GM23338 (cell line): ENCODE measurements around the gene KLK10. TPM values are rescaled to one million over a fixed set of nuclear protein-coding genes. Genes with fewer than 3 reads are reported as not detected.

Source experiments
- ATAC-seq: fragments of 200-7000 bp; cut with Tn5 transposase; 3 replicates; pipeline ENCODE4 v1.9.1; 2020
- DNase-seq: peaks from one replicate; pipeline ENCODE4 v3.0.0-alpha.2; 2015; ENCODE audit warnings: low spot score
- H2AFZ ChIP-seq: fragments of 200-600 bp; sonication (generic); 2 replicates; pipeline ENCODE4 v1.8.0; 2016; ENCODE audit warnings: antibody characterized with exemption, mild to moderate bottlenecking, moderate library complexity
- H3F3A ChIP-seq: fragments of 200-600 bp; sonication (generic); replicated peaks from 2 replicates; pipeline ENCODE4 v1.8.0; 2017; ENCODE audit warnings: antibody characterized with exemption, mixed run types, low read depth
- H3K27ac ChIP-seq: fragments of 200-600 bp; sonication (generic); 2 replicates; pipeline ENCODE4 v1.6.1; 2016; ENCODE audit warnings: low read depth
- H3K27me3 ChIP-seq: fragments of 200-600 bp; sonication (generic); 2 replicates; pipeline ENCODE4 v1.8.0; 2016; ENCODE audit warnings: mild to moderate bottlenecking, mixed run types, moderate library complexity; ENCODE audit not compliant: insufficient read depth
- H3K36me3 ChIP-seq: fragments of 200-600 bp; sonication (generic); 2 replicates; pipeline ENCODE4 v1.8.0; 2016; ENCODE audit warnings: mild to moderate bottlenecking; ENCODE audit not compliant: insufficient read depth
- H3K4me1 ChIP-seq: fragments of 200-600 bp; sonication (generic); 2 replicates; pipeline ENCODE4 v1.8.0; 2016; ENCODE audit warnings: mild to moderate bottlenecking, moderate library complexity; ENCODE audit not compliant: insufficient read depth
- H3K4me2 ChIP-seq: fragments of 200-600 bp; sonication (generic); 2 replicates; pipeline ENCODE4 v1.7.1; 2017; ENCODE audit warnings: mixed run types
- H3K4me3 ChIP-seq: fragments of 200-600 bp; sonication (generic); 2 replicates; pipeline ENCODE4 v1.6.1; 2016; ENCODE audit warnings: mixed run types
- H3K79me2 ChIP-seq: fragments of 200-600 bp; sonication (generic); replicated peaks from 2 replicates; pipeline ENCODE4 v1.8.0; 2017; ENCODE audit warnings: mild to moderate bottlenecking; ENCODE audit not compliant: insufficient read depth
- H3K9me2 ChIP-seq: fragments of 200-600 bp; sonication (generic); 2 replicates; pipeline ENCODE4 v1.8.0; 2017; ENCODE audit not compliant: insufficient read depth
- H4K20me1 ChIP-seq: fragments of 200-600 bp; sonication (generic); replicated peaks from 2 replicates; pipeline ENCODE4 v1.8.0; 2017; ENCODE audit warnings: mild to moderate bottlenecking; ENCODE audit not compliant: insufficient read depth
- H3K27ac Mint-ChIP-seq: 2 replicates; pipeline ENCODE4 v1.8.0; 2020; ENCODE audit warnings: inconsistent platforms, mild to moderate bottlenecking, moderate library complexity, mixed read lengths
- H3K27me3 Mint-ChIP-seq: 3 replicates; pipeline ENCODE4 v1.8.0; 2022; ENCODE audit warnings: low read depth, mild to moderate bottlenecking, moderate library complexity, mixed read lengths, inconsistent platforms; ENCODE audit not compliant: insufficient read depth, poor library complexity
- H3K36me3 Mint-ChIP-seq: 3 replicates; pipeline ENCODE4 v1.8.0; 2021; ENCODE audit warnings: low read depth, mild to moderate bottlenecking, inconsistent platforms, moderate library complexity, mixed read lengths
- H3K4me1 Mint-ChIP-seq: 3 replicates; pipeline ENCODE4 v1.8.0; 2020; ENCODE audit warnings: mild to moderate bottlenecking, inconsistent platforms, mixed read lengths
- H3K4me3 Mint-ChIP-seq: 3 replicates; pipeline ENCODE4 v1.8.0; 2021; ENCODE audit warnings: moderate library complexity, mild to moderate bottlenecking, inconsistent platforms, mixed read lengths
- H3K9me3 Mint-ChIP-seq: 3 replicates; pipeline ENCODE4 v1.8.0; 2020; ENCODE audit warnings: moderate library complexity, mild to moderate bottlenecking, inconsistent platforms, mixed read lengths
- CREB1 ChIP-seq: fragments of 250-450 bp; sonication (Bioruptor Pico); IDR thresholded peaks from 2 replicates; pipeline ENCODE4 v1.5.0; 2020; ENCODE audit warnings: low read depth, mild to moderate bottlenecking, moderate library complexity
- CTCF ChIP-seq, 2 experiments: fragments of 200-600 bp in 1 of 2; sonication (generic) in 1 of 2; conservative IDR thresholded peaks; 2 replicates each; pipeline versions ENCODE4 v1.5.1 to v1.6.1; 2016 to 2017; ENCODE audit warnings: antibody characterized with exemption in 2 of 2, low read depth in 2 of 2, mild to moderate bottlenecking in 2 of 2, moderate library complexity in 1 of 2
- ETS1 ChIP-seq: IDR thresholded peaks from 2 replicates; pipeline ENCODE4 v1.6.1; 2016; ENCODE audit warnings: antibody characterized with exemption
- EZH2 ChIP-seq: fragments of 200-600 bp; sonication (generic); IDR thresholded peaks from one replicate; pipeline ENCODE4 v1.8.0; 2017; ENCODE audit warnings: antibody characterized with exemption, mild to moderate bottlenecking, low read depth; ENCODE audit not compliant: unreplicated experiment
- EZH2phosphoT487 ChIP-seq: fragments of 200-600 bp; sonication (generic); IDR thresholded peaks from one replicate; pipeline ENCODE4 v1.8.1; 2018; ENCODE audit warnings: antibody characterized with exemption; ENCODE audit not compliant: unreplicated experiment
- JUNB ChIP-seq: IDR thresholded peaks from one replicate; pipeline ENCODE4 v1.6.1; 2016; ENCODE audit warnings: antibody characterized with exemption; ENCODE audit not compliant: unreplicated experiment
- NANOG ChIP-seq: IDR thresholded peaks from 2 replicates; pipeline ENCODE4 v1.6.1; 2016; ENCODE audit warnings: antibody characterized with exemption, borderline replicate concordance
- POLR2AphosphoS5 ChIP-seq: IDR thresholded peaks from 2 replicates; pipeline ENCODE4 v1.6.1; 2016; ENCODE audit warnings: antibody characterized with exemption, low read depth
- REST ChIP-seq: IDR thresholded peaks from one replicate; pipeline ENCODE4 v1.6.1; 2018; ENCODE audit warnings: antibody characterized with exemption; ENCODE audit not compliant: unreplicated experiment
- STAT1 ChIP-seq: IDR thresholded peaks from one replicate; pipeline ENCODE4 v1.6.1; 2016; ENCODE audit warnings: antibody characterized with exemption; ENCODE audit not compliant: unreplicated experiment
- ZNF114 ChIP-seq: fragments of 250-450 bp; sonication (Bioruptor Pico); IDR thresholded peaks from 2 replicates; pipeline ENCODE4 v1.5.0; 2020; ENCODE audit warnings: mild to moderate bottlenecking, moderate library complexity
- ZNF331 ChIP-seq: fragments of 250-450 bp; sonication (Bioruptor Pico); IDR thresholded peaks from 2 replicates; pipeline ENCODE4 v1.5.0; 2020; ENCODE audit warnings: low read depth, mild to moderate bottlenecking, moderate library complexity
- ZNF462 ChIP-seq: fragments of 250-450 bp; sonication (Bioruptor Pico); IDR thresholded peaks from 2 replicates; pipeline ENCODE4 v1.5.0; 2020; ENCODE audit warnings: mild to moderate bottlenecking, moderate library complexity
- polyA plus RNA-seq: library from polyadenylated mRNA; unstranded; fragments of >200 nt; fragmentation: Nextera tagmentation; extraction: Ambion mirVana; gene quantifications from 2 replicates; pipeline ENCODE4 v1.2.1, GENCODE V29; 2016
- total RNA-seq: library from RNA; depleted of rRNA; stranded (reverse); fragments of >200 nt; shearing (Covaris generic); gene quantifications from 2 replicates; pipeline ENCODE4 v1.2.3, GENCODE V29; 2014

KLK10 gene
- total and polyA plus RNA-seq, 2 experiments from 2014 or later = 6.1 to 6.6 TPM

GRCh38 chr19:51014242-51014641, 5.3 kb downstream of the KLK10 start:
- peaks cover 3% of the 10 kb centered on the region; the same call in 1 of the 3 replicates for H3K36me3 Mint-ChIP-seq
- H3K4me1 Mint-ChIP-seq = peaks cover 3% of the 10 kb centered on the region; the same call in 2 of the 3 replicates
- peaks cover 10% of the 10 kb centered on the region for H3K9me3 Mint-ChIP-seq
- Histone ChIP-seq H4K20me1 (no peaks in the 10 kb centered on the region), H3K9me2 (no peaks in the 10 kb centered on the region), H3K4me3 (no peak overlapping the region), H2AFZ (no peak overlapping the region), H3K4me1 (no peaks in the 10 kb centered on the region), H3F3A (no peaks in the 10 kb centered on the region), H3K4me2 (no peak overlapping the region), H3K27me3 (peaks cover 24% of the 10 kb centered on the region), H3K79me2 (no peaks in the 10 kb centered on the region), H3K36me3 (no peaks in the 10 kb centered on the region), H3K27ac (no peak overlapping the region)
- ATAC-seq (no peak), DNase-seq (no peak)
- no peak overlapping the region for H3K27ac Mint-ChIP-seq
- no peak overlapping the region for H3K4me3 Mint-ChIP-seq
- TF ChIP-seq ZNF114 (CRISPR knock-in tag) (no peak), STAT1 (no peak), EZH2 (no peak), ZNF331 (CRISPR knock-in tag) (no peak), POLR2AphosphoS5 (no peak), EZH2phosphoT487 (no peak), REST (no peak), ZNF462 (CRISPR knock-in tag) (no peak), ETS1 (no peak), NANOG (no peak), CREB1 (CRISPR knock-in tag) (no peak), CTCF (conservative IDR thresholded peaks at IDR 0.05; ENCODE audit: low read depth in 2 of 2) (no peak), JUNB (no peak)
- H3K27me3 Mint-ChIP-seq = peaks cover 30% of the 10 kb centered on the region
